IPS-15b (cell line): ENCODE measurements around the gene PLXNB3.
"Not testable (repeated sequence)": the region's sequence is repeated elsewhere in the genome, so short reads cannot be mapped to it uniquely, and the experiment has no call there.

Source experiments
- H3K27me3 ChIP-seq: one replicate; pipeline ENCODE4 v1.6.1; 2013; ENCODE audit warnings: low read length; ENCODE audit not compliant: control insufficient read depth, insufficient read depth
- H3K36me3 ChIP-seq: one replicate; pipeline ENCODE4 v1.6.1; 2013; ENCODE audit warnings: low read length; ENCODE audit not compliant: control insufficient read depth, insufficient read depth
- H3K4me1 ChIP-seq: one replicate; pipeline ENCODE4 v1.6.1; 2013; ENCODE audit warnings: mild to moderate bottlenecking, low read length; ENCODE audit not compliant: control insufficient read depth, insufficient read depth
- H3K4me3 ChIP-seq: one replicate; pipeline ENCODE4 v1.5.1; 2013; ENCODE audit warnings: low read depth, low read length
- H3K9ac ChIP-seq: one replicate; pipeline ENCODE4 v1.6.1; 2013; ENCODE audit warnings: low read depth, mild to moderate bottlenecking, low read length
- H3K9me3 ChIP-seq: one replicate; pipeline ENCODE4 v1.6.1; 2013; ENCODE audit warnings: mild to moderate bottlenecking, low read length; ENCODE audit not compliant: control insufficient read depth, insufficient read depth

PLXNB3 gene

DNA sequence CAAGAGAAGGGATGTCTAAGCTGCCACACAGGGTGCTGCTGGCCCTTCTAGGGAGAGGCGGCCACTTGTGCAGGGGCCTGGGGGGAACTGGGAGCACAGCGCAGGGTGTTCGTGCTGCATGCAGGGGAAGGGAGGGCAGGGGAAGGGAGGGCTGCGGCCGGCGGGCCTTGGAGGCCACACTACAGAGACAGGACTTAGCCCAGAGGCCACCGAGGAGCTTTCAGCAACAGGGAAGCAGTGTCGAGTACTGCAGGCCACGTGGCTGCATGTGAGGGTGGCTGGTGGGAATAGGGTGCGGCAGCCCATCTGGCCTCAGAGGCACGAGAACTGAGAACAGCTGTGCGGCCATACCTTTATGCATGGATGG, 19.0 kb upstream of the PLXNB3 start:
- H3K9me3 ChIP-seq, H3K36me3 ChIP-seq, H3K9ac ChIP-seq, H3K27me3 ChIP-seq, H3K4me3 ChIP-seq, H3K4me1 ChIP-seq: not testable (repeated sequence)

GRCh38 chrX:153746359-153746758, 17.7 kb upstream of the PLXNB3 start:
- no peak overlapping the region for H3K4me3 ChIP-seq
- no peaks in the 10 kb centered on the region for H3K36me3 ChIP-seq
- H3K9ac ChIP-seq, result no peak overlapping the region
- H3K9me3 ChIP-seq, result no peaks in the 10 kb centered on the region
- H3K4me1 ChIP-seq, result no peaks in the 10 kb centered on the region
- H3K27me3 ChIP-seq, result no peaks in the 10 kb centered on the region

- not testable (repeated sequence) for H3K36me3 ChIP-seq, H3K9me3 ChIP-seq, H3K9ac ChIP-seq, H3K4me3 ChIP-seq, H3K4me1 ChIP-seq, H3K27me3 ChIP-seq
These were observed 17.1 kb upstream of the PLXNB3 start for GRCh38 chrX:153746991-153747390.

GRCh38 chrX:153749017-153749416, 15.0 kb upstream of the PLXNB3 start:
- H3K9me3 ChIP-seq, H3K4me3 ChIP-seq, H3K36me3 ChIP-seq, H3K9ac ChIP-seq, H3K4me1 ChIP-seq, H3K27me3 ChIP-seq: not testable (repeated sequence)

DNA sequence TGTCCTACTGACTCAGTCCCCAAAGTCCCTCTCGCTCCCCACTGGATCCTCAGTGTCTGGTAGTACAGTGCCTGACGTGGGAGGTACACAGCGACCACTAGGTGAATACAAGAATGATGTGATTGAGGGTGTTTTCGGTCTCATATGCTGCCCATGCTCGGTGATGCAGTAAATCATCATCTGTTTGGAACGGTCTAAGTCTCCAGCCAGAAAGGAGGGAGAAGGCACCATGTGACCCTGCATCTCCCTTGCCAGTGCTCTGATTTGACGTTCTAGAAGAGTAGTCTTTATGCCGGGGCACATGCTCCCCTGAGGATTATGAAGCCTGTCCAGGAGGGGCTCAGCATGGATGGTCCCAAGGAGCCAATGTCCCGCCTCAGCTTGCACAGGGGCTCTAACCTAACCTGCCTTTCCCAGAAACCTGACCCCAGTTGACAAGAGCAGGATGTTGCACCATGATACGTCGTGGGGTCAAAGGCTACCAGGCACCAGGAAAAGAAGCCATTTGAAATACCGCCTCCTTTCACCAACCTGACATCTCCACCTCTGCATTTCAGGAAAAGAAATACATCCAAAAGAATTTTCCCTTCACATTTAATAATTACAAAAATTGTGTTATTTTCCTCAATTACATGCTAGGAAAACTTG, 13.8 kb upstream of the PLXNB3 start:
- Histone ChIP-seq H3K9me3 (no peaks in the 10 kb centered on the region), H3K9ac (no peak overlapping the region), H3K4me3 (no peak overlapping the region), H3K36me3 (no peaks in the 10 kb centered on the region), H3K4me1 (no peaks in the 10 kb centered on the region), H3K27me3 (no peaks in the 10 kb centered on the region)

DNA sequence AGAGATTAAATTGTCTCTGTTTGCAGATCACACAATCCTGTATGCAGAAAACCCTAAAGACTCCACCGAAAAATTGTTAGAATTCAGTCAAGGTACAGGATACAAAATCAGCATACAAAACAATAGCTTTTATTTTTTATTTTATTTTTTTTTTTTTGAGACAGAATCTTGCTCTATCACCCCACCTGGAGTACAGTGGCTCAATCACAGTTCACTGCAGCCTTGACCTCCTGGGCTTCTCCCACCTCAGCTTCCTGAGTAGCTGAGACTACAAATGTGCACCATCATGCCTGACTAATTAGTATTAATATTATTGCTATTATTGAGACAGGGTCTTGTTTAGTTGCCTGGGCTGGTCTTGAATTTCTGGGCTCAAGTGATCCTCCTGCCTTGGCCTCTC, 8.9 kb upstream of the PLXNB3 start:
- Histone ChIP-seq H3K27me3 (no peaks in the 10 kb centered on the region), H3K4me1 (no peaks in the 10 kb centered on the region), H3K4me3 (no peak overlapping the region), H3K9me3 (peaks cover 5% of the 10 kb centered on the region), H3K9ac (no peak overlapping the region), H3K36me3 (no peaks in the 10 kb centered on the region)

DNA sequence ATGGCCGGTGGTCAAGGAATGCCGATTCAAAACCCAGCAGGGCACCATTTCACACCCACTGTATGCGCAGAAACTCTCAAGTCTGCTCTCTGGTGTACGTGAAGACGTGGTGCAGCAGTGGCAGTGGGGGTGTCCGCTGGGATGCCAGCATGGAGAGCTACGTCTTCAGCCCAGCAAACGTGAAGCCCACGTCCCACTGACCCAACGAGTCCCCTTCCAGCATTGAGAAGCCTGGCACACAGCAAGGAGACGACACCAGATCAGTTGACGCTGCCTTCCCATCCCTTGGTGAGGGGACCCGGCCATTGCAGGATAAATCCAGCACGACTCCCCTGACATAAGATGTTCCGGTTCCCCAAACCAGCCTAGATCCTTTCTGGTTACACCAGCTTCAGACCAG, 2.2 kb upstream of the PLXNB3 start:
- no peak overlapping the region for H3K4me3 ChIP-seq
- H3K27me3 ChIP-seq, result no peaks in the 10 kb centered on the region
- no peaks in the 10 kb centered on the region for H3K36me3 ChIP-seq
- no peaks in the 10 kb centered on the region for H3K4me1 ChIP-seq
- H3K9me3 ChIP-seq, result peaks cover 5% of the 10 kb centered on the region
- H3K9ac ChIP-seq, result no peak overlapping the region

DNA sequence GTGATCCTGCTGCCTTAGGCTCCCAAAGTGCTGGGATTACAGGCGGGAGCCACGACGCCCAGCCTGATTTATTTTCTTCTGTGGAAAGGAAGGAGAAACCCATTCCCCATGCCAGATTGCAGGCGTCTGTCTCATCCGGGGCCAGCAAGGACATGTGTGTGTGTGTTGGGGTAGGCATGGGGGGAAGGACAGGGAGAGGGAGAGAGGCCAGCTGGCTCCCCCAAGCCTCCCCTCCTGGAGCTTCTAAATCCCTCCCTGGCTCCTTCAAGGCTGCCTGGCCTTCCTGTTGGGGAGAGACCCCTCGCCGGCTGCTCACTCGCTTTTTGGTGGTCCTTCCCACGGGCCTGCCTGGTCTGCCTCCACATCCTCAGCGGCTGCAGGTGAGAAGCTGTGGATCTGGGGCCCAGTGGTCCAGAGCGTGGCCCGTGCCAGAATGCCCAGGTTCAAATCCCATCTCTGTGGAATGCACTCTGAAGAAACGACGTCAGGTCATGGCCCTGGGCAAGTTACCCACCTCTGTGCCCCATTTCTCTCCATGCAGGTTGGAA, 1.3 kb upstream of the PLXNB3 start:
- H3K36me3 ChIP-seq, result no peaks in the 10 kb centered on the region
- H3K4me3 ChIP-seq, result no peak overlapping the region
- H3K9me3 ChIP-seq, result peaks cover 5% of the 10 kb centered on the region
- no peak overlapping the region for H3K9ac ChIP-seq
- H3K27me3 ChIP-seq, result no peaks in the 10 kb centered on the region
- no peaks in the 10 kb centered on the region for H3K4me1 ChIP-seq

DNA sequence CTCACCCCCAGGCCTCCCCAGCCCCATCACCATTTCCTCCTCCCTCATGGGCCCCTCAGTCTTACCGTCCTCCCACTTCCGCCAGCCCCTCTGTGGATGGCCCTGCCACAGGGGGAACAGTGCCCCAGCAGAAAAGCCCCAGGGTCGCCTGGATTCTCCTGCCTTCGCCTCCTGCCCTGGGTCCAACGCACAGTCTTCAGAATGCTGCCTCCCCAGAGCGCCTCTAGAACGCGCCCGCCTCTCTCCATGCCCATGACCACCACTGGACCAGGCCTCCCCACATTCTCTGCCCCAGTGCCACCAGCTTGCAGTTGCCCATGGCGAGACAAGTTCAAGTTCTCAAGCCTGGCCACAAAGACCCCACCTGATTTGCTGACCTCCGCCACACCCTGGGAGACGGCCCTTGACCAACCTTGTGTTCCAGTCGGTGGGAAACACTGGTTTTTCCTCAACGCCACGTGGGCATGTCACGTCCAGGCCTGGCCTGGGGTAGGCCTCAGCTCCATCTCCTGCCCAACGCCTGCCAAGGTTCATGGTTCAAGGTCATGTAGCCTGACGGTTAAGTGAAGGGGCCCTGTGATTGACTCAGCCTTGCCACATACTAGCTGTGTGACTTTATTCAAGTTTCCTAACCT, 634 bp upstream of the PLXNB3 start:
- Histone ChIP-seq H3K27me3 (no peaks in the 10 kb centered on the region), H3K4me1 (no peaks in the 10 kb centered on the region)

DNA sequence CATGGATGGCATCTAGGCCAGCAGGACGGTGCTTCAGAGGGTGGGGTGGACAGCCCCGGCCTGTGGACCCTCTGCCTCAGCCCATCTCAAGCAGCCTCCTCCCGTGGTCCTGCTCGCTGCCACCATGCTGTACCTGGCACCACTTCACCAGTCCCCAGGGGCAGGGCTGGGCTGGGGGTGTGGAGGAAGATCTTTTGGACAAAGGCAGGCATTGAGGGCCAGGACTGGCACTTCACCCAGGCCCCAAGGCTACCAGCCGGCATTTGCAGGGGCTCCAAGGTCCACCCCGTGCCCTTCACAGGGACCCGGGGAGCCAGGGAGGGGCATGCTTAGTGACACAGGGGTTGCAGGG, 713 bp downstream of the PLXNB3 start:
- Histone ChIP-seq H3K27me3 (no peaks in the 10 kb centered on the region), H3K4me3 (no peak overlapping the region), H3K4me1 (no peaks in the 10 kb centered on the region), H3K36me3 (no peaks in the 10 kb centered on the region), H3K9ac (no peak overlapping the region), H3K9me3 (peaks cover 5% of the 10 kb centered on the region)

More for the DNA sequence above, 634 bp upstream of the PLXNB3 start:
- H3K9me3 ChIP-seq, result peaks cover 5% of the 10 kb centered on the region
- H3K36me3 ChIP-seq, result no peaks in the 10 kb centered on the region
- H3K9ac ChIP-seq, result no peak overlapping the region
- H3K4me3 ChIP-seq, result no peak overlapping the region

- Histone ChIP-seq H3K4me3 (no peak overlapping the region), H3K36me3 (no peaks in the 10 kb centered on the region), H3K9me3 (peaks cover 5% of the 10 kb centered on the region), H3K9ac (no peak overlapping the region), H3K4me1 (no peaks in the 10 kb centered on the region), H3K27me3 (no peaks in the 10 kb centered on the region)
These were observed 1.4 kb downstream of the PLXNB3 start for GRCh38 chrX:153765138-153766079.
